ENCODE results near the gene OAS3. TPM values are rescaled to one million over a fixed set of nuclear protein-coding genes. Genes with fewer than 3 reads are reported as not detected.

OAS3 gene
- total RNA-seq, 1 experiment from 2014 or later = 29.5 TPM

DNA sequence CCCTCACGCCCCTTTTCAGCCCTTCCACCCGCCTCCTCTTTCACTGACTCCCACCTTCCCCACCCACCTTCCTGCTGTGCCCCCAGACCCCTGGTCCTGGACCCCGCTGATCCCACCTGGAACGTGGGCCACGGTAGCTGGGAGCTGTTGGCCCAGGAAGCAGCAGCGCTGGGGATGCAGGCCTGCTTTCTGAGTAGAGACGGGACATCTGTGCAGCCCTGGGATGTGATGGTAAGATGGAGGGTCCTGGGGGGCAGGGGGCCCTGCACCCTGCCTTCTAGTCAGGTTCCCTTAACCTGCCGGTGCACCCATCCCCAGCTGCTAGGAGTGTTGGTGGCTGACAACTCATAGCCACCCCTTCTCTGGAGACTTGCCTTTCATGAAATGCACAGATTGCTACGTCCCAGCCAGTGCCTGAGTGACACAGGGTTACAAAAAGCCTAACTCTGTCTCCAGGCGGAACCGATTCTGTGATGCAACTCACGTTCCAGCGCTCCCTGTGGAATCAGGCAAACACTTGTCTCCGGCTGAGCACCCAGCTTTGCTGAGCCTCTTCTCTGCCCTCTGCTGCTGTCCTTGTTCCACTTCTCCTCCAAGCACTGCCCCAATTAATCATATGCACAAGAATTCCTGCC is 25.1 kb downstream of the OAS3 start:
- no peak overlapping the region for H2AFZ ChIP-seq (ENCODE audit: low read depth, low read length, poor library complexity, severe bottlenecking)
- ATAC-seq (no peak), DNase-seq (ENCODE audit: low read depth, low spot score) (no peak)
- CTCF ChIA-PET = no interaction called here
- peaks cover 0 to 7% of the 10 kb centered on the region in 2 experiments; a peak in 1 of 4 replicates for H3K36me3 ChIP-seq (ENCODE audit: control insufficient read depth in 1 of 2, insufficient read depth in 2 of 2, low read length in 2 of 2)
- intact Hi-C loops (cut with micrococcal nuclease) = no loop called here
- H3K27me3 ChIP-seq (ENCODE audit: insufficient read depth, low read length) = no peaks in the 10 kb centered on the region
- H3K4me3 ChIP-seq (replicated peaks in 1 of 2; ENCODE audit: low read depth in 1 of 2, low read length in 2 of 2) = no peak overlapping the region
- H3K9me2 ChIP-seq (ENCODE audit: insufficient read depth) = no peaks in the 10 kb centered on the region
- RAD21 ChIA-PET (ENCODE audit: low non-redundant PET in 1 of 2, low total read pairs in 2 of 2, uncharacterized antibody in 2 of 2, unreplicated experiment in 2 of 2) = no interaction called here
- H3K4me1 ChIP-seq (ENCODE audit: control insufficient read depth in 1 of 2, insufficient read depth in 2 of 2, low read length in 2 of 2) = no peaks in the 10 kb centered on the region
- no peaks in the 10 kb centered on the region for H4K20me1 ChIP-seq (ENCODE audit: insufficient read depth)
- H3K4me2 ChIP-seq (ENCODE audit: low read length) = no peak overlapping the region
- POLR2A ChIA-PET = no interaction called here
- BruUV-seq (replicated peaks) = no TSS peak
- H3K9me3 ChIP-seq (ENCODE audit: control insufficient read depth in 1 of 2, insufficient read depth in 1 of 2, low read depth in 1 of 2, low read length in 2 of 2) = no peaks in the 10 kb centered on the region
- H3K27ac ChIP-seq (ENCODE audit: low read depth, low read length) = no peak overlapping the region
- no peak overlapping the region for H3K9ac ChIP-seq (ENCODE audit: low read length)
- TF ChIP-seq, protein P1, sequence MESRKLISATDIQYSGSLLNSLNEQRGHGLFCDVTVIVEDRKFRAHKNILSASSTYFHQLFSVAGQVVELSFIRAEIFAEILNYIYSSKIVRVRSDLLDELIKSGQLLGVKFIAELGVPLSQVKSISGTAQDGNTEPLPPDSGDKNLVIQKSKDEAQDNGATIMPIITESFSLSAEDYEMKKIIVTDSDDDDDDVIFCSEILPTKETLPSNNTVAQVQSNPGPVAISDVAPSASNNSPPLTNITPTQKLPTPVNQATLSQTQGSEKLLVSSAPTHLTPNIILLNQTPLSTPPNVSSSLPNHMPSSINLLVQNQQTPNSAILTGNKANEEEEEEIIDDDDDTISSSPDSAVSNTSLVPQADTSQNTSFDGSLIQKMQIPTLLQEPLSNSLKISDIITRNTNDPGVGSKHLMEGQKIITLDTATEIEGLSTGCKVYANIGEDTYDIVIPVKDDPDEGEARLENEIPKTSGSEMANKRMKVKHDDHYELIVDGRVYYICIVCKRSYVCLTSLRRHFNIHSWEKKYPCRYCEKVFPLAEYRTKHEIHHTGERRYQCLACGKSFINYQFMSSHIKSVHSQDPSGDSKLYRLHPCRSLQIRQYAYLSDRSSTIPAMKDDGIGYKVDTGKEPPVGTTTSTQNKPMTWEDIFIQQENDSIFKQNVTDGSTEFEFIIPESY (IDR thresholded peaks at IDR 0.05; ENCODE audit: extremely low read depth, insufficient replicate concordance, low read length) = no peak
- no peak for TF ChIP-seq FOSL1 (IDR thresholded peaks at IDR 0.05; ENCODE audit: low read depth)
- no peak for TF ChIP-seq EZH2 (IDR thresholded peaks at IDR 0.05)
- TF ChIP-seq TCF7L2 (IDR thresholded peaks at IDR 0.05; ENCODE audit: borderline replicate concordance, extremely low read depth, insufficient read depth, insufficient read length) = no peak
- no peak for TF ChIP-seq ZNF274 (IDR thresholded peaks at IDR 0.05; ENCODE audit: low read depth, low read length)
- no peak for TF ChIP-seq EGR1 (IDR thresholded peaks at IDR 0.05; ENCODE audit: low read depth)
- no peak for TF ChIP-seq POLR2AphosphoS5 (IDR thresholded peaks at IDR 0.05; ENCODE audit: low read depth, low read length)
- TF ChIP-seq SIN3A (IDR thresholded peaks at IDR 0.05; ENCODE audit: low read depth) = no peak
- no peak for TF ChIP-seq YY1 (IDR thresholded peaks at IDR 0.05; ENCODE audit: extremely low read depth, insufficient replicate concordance, low read depth, low read length)
- TF ChIP-seq SP1 (IDR thresholded peaks at IDR 0.05; ENCODE audit: low read depth) = no peak
- no peaks in the 10 kb centered on the region for H3K79me2 ChIP-seq (ENCODE audit: insufficient read depth, low read length)
